ENCODE data around the gene PSMD13. TPM values are rescaled to one million over a fixed set of nuclear protein-coding genes. Genes with fewer than 3 reads are reported as not detected.

PSMD13 gene
- polyA plus RNA-seq, 3 donors from 2014 or later = 257 to 353 (median 345) TPM

GRCh38 chr11:207863-208180 is 29.0 kb upstream of the PSMD13 start:
- Mint-ChIP-seq H3K36me3 (peaks cover 3 to 16% (median 3%) of the 10 kb centered on the region in 3 donors), H3K4me1 (peaks cover 46 to 54% of the 10 kb centered on the region in 2 donors), H3K4me3 (peak overlapping the region; percentile 93 to 99 (median 94)), H3K27me3 (ENCODE audit: low read depth in 3 of 3) (peaks cover 17 to 27% (median 21%) of the 10 kb centered on the region in 3 donors), H3K9me3 (no peaks in the 10 kb centered on the region), H3K27ac (peak overlapping the region; percentile 98 to 100 (median 99))
- no peak for DNase-seq

- H3K27me3 Mint-ChIP-seq (ENCODE audit: low read depth in 3 of 3) = peaks cover 17 to 27% (median 21%) of the 10 kb centered on the region in 3 donors
- H3K4me3 Mint-ChIP-seq = peak overlapping the region; percentile 93 to 99 (median 94)
- peak; percentile 85 to 86 (median 85) for DNase-seq
- peaks cover 3 to 18% (median 6%) of the 10 kb centered on the region in 3 donors for H3K36me3 Mint-ChIP-seq
- peak overlapping the region; percentile 98 to 100 (median 99) for H3K27ac Mint-ChIP-seq
- H3K4me1 Mint-ChIP-seq = peaks cover 41 to 48% of the 10 kb centered on the region in 2 donors
- no peaks in the 10 kb centered on the region for H3K9me3 Mint-ChIP-seq
These were observed 28.4 kb upstream of the PSMD13 start for GRCh38 chr11:208181-208916.

- H3K27me3 Mint-ChIP-seq (ENCODE audit: low read depth in 3 of 3) = peaks cover 17 to 27% (median 21%) of the 10 kb centered on the region in 3 donors
- peak overlapping the region; percentile 93 to 99 (median 94) for H3K4me3 Mint-ChIP-seq
- peak overlapping the region; percentile 77 to 100 (median 95) for H3K27ac Mint-ChIP-seq
- no peaks in the 10 kb centered on the region for H3K9me3 Mint-ChIP-seq
- DNase-seq = no peak
- peaks cover 35 to 47% of the 10 kb centered on the region in 2 donors for H3K4me1 Mint-ChIP-seq
- peaks cover 3 to 17% (median 7%) of the 10 kb centered on the region in 3 donors for H3K36me3 Mint-ChIP-seq
These were observed 27.9 kb upstream of the PSMD13 start for GRCh38 chr11:208917-209260.

- Mint-ChIP-seq H3K4me1 (peaks cover 29 to 43% of the 10 kb centered on the region in 2 donors), H3K4me3 (peak overlapping the region; percentile 93 to 99 (median 94))
- DNase-seq = no peak
These were observed 27.3 kb upstream of the PSMD13 start for GRCh38 chr11:209275-210121.

GRCh38 chr11:210122-210802 is 26.5 kb upstream of the PSMD13 start:
- Mint-ChIP-seq H3K27ac (peak overlapping the region; percentile 59 to 81 (median 78)), H3K27me3 (ENCODE audit: low read depth in 3 of 3) (peaks cover 17 to 27% (median 20%) of the 10 kb centered on the region in 3 donors), H3K4me1 (peaks cover 27 to 41% of the 10 kb centered on the region in 2 donors), H3K36me3 (peaks cover 3 to 17% (median 7%) of the 10 kb centered on the region in 3 donors), H3K9me3 (no peaks in the 10 kb centered on the region), H3K4me3 (peak overlapping the region; percentile 46 to 97 (median 60))
- DNase-seq = no peak

More at GRCh38 chr11:209275-210121, 27.3 kb upstream of the PSMD13 start:
- Mint-ChIP-seq H3K27me3 (ENCODE audit: low read depth in 3 of 3) (peaks cover 17 to 27% (median 20%) of the 10 kb centered on the region in 3 donors), H3K36me3 (peaks cover 3 to 20% (median 7%) of the 10 kb centered on the region in 3 donors), H3K27ac (peak overlapping the region; percentile 77 to 100 (median 95)), H3K9me3 (no peaks in the 10 kb centered on the region)

GRCh38 chr11:210803-211180 is 26.0 kb upstream of the PSMD13 start:
- Mint-ChIP-seq H3K4me1 (peaks cover 22 to 37% of the 10 kb centered on the region in 2 donors), H3K9me3 (no peaks in the 10 kb centered on the region), H3K27me3 (ENCODE audit: low read depth in 3 of 3) (peaks cover 17 to 29% (median 20%) of the 10 kb centered on the region in 3 donors), H3K27ac (peak overlapping the region in 4 of 6 donors; percentile 40 to 77 (median 68)), H3K36me3 (peaks cover 3 to 17% (median 7%) of the 10 kb centered on the region in 3 donors), H3K4me3 (peak overlapping the region in 3 of 5 donors; percentile 23 to 63 (median 48))
- no peak for DNase-seq

GRCh38 chr11:211295-211694 is 25.5 kb upstream of the PSMD13 start:
- H3K4me3 Mint-ChIP-seq = peak overlapping the region; percentile 21 to 55 (median 36)
- peaks cover 17 to 32% of the 10 kb centered on the region in 2 donors for H3K4me1 Mint-ChIP-seq
- H3K27me3 Mint-ChIP-seq (ENCODE audit: low read depth in 3 of 3) = peaks cover 17 to 26% (median 20%) of the 10 kb centered on the region in 3 donors

GRCh38 chr11:211741-212140 is 25.0 kb upstream of the PSMD13 start:
- H3K4me3 Mint-ChIP-seq = peak overlapping the region in 3 of 5 donors; percentile 21 to 50 (median 36)
- H3K27ac Mint-ChIP-seq = peak overlapping the region in 1 of 6 donors; percentile 23
- peaks cover 3 to 17% (median 7%) of the 10 kb centered on the region in 3 donors for H3K36me3 Mint-ChIP-seq
- H3K4me1 Mint-ChIP-seq = peaks cover 13 to 27% of the 10 kb centered on the region in 2 donors
- no peaks in the 10 kb centered on the region for H3K9me3 Mint-ChIP-seq
- no peak for DNase-seq
- peaks cover 15 to 23% (median 16%) of the 10 kb centered on the region in 3 donors for H3K27me3 Mint-ChIP-seq (ENCODE audit: low read depth in 3 of 3)

More at GRCh38 chr11:211295-211694, 25.5 kb upstream of the PSMD13 start:
- H3K9me3 Mint-ChIP-seq = no peaks in the 10 kb centered on the region
- H3K27ac Mint-ChIP-seq = peak overlapping the region in 3 of 6 donors; percentile 39 to 79 (median 73)
- H3K36me3 Mint-ChIP-seq = peaks cover 3 to 17% (median 7%) of the 10 kb centered on the region in 3 donors
- DNase-seq = no peak

GRCh38 chr11:212150-213100 is 24.4 kb upstream of the PSMD13 start:
- peaks cover 10 to 23% of the 10 kb centered on the region in 2 donors for H3K4me1 Mint-ChIP-seq
- no peak for DNase-seq
- no peak overlapping the region for H3K4me3 Mint-ChIP-seq
- H3K36me3 Mint-ChIP-seq = peaks cover 3 to 17% (median 7%) of the 10 kb centered on the region in 3 donors
- H3K27me3 Mint-ChIP-seq (ENCODE audit: low read depth in 3 of 3) = peaks cover 11 to 18% (median 12%) of the 10 kb centered on the region in 3 donors
- no peaks in the 10 kb centered on the region for H3K9me3 Mint-ChIP-seq
- H3K27ac Mint-ChIP-seq = peak overlapping the region in 2 of 6 donors; percentile 18 to 22

GRCh38 chr11:213111-213510 is 23.7 kb upstream of the PSMD13 start:
- peaks cover 11 to 16% of the 10 kb centered on the region in 2 donors for H3K4me1 Mint-ChIP-seq
- peak overlapping the region in 2 of 6 donors; percentile 21 to 73 for H3K27ac Mint-ChIP-seq
- peaks cover 3 to 17% (median 7%) of the 10 kb centered on the region in 3 donors for H3K36me3 Mint-ChIP-seq
- no peak overlapping the region for H3K4me3 Mint-ChIP-seq
- peaks cover 4 to 11% (median 5%) of the 10 kb centered on the region in 3 donors for H3K27me3 Mint-ChIP-seq (ENCODE audit: low read depth in 3 of 3)
- H3K9me3 Mint-ChIP-seq = no peaks in the 10 kb centered on the region
- DNase-seq = no peak

- peaks cover 12% of the 10 kb centered on the region in 2 donors for H3K4me1 Mint-ChIP-seq
- H3K4me3 Mint-ChIP-seq = no peak overlapping the region
- no peaks in the 10 kb centered on the region for H3K9me3 Mint-ChIP-seq
- H3K36me3 Mint-ChIP-seq = peaks cover 3 to 18% (median 7%) of the 10 kb centered on the region in 3 donors
- H3K27ac Mint-ChIP-seq = peak overlapping the region in 1 of 6 donors; percentile 14
- peaks cover 0 to 6% (median 0%) of the 10 kb centered on the region in 3 donors for H3K27me3 Mint-ChIP-seq (ENCODE audit: low read depth in 3 of 3)
- DNase-seq = no peak
These were observed 22.7 kb upstream of the PSMD13 start for GRCh38 chr11:214083-214482.

- H3K4me1 Mint-ChIP-seq = peaks cover 6 to 12% of the 10 kb centered on the region in 2 donors
- H3K4me3 Mint-ChIP-seq = no peak overlapping the region
- peak overlapping the region in 1 of 6 donors; percentile 67 for H3K27ac Mint-ChIP-seq
- H3K36me3 Mint-ChIP-seq = peaks cover 7 to 20% (median 12%) of the 10 kb centered on the region in 3 donors
- H3K27me3 Mint-ChIP-seq (ENCODE audit: low read depth in 3 of 3) = peaks cover 0 to 7% (median 0%) of the 10 kb centered on the region in 3 donors
- H3K9me3 Mint-ChIP-seq = no peaks in the 10 kb centered on the region
- DNase-seq = no peak
These were observed 21.2 kb upstream of the PSMD13 start for GRCh38 chr11:215581-216037.
